Stimulated activated CD8-positive, alpha-beta memory T cell treated with anti-CD3 and anti-CD28 coated beads, Interleukin-7, amount 100 ng/mL, for 4 hours (primary cell): ENCODE data around the gene KRT38.

Experiments
- DNase-seq, 2 donors: peaks; one replicate each; pipeline ENCODE4 v3.0.0-alpha.2; 2020; ENCODE audit warnings: low read depth in 2 of 2

Gene KRT38

GRCh38 chr17:41440531-41441033 is at the start of gene KRT38:
KRT38 (minus strand) TSS chr17:41440983; CDS start chr17:41440921, 62 bp downstream.
- DNase-seq: no peak

GRCh38 chr17:41489531-41489930 is 48.7 kb upstream of the KRT38 start, which contains the start of gene KRT36:
KRT36 (minus strand) TSS chr17:41489910; CDS start chr17:41489864, 46 bp downstream.
- DNase-seq: no peak

DNA sequence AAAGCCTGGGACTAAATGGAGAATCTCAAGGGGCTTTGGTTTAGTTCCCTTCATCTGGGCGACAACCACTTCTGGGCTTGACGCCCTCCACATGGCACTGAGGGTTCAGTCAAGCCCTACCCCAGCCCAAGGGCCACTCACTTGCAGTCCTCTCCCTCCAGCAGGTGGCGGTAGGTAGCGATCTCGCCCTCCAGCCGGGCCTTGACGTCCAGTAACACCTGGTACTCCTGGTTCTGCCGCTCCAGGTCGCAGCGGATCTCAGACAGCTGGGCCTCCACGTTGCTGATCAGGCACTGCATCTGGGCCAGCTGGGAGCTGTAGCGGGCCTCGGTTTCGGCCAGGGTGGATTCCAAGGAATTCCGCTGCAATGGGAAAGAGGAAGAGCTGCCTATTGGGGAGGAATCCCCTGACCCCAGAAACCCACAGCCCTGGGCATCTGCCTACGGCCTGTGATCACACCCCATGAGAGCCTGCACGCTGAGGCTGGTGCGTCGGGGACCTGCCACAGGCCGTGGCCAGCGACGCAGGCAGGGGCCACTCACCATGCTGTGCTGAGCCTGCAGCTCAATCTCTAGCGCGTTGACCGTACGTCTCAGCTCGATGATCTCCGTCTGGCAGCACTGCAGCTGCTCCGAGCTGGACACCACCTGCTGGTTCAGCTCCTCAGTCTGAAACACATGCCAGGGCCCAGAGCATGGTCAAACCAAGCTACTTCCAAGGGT is 46.2 kb upstream of the KRT38 start:
- DNase-seq: no peak

GRCh38 chr17:41486316-41486715 is 45.5 kb upstream of the KRT38 start:
- no peak for DNase-seq

- no peak for DNase-seq
Measured at GRCh38 chr17:41484920-41485904, 44.4 kb upstream of the KRT38 start.

DNA sequence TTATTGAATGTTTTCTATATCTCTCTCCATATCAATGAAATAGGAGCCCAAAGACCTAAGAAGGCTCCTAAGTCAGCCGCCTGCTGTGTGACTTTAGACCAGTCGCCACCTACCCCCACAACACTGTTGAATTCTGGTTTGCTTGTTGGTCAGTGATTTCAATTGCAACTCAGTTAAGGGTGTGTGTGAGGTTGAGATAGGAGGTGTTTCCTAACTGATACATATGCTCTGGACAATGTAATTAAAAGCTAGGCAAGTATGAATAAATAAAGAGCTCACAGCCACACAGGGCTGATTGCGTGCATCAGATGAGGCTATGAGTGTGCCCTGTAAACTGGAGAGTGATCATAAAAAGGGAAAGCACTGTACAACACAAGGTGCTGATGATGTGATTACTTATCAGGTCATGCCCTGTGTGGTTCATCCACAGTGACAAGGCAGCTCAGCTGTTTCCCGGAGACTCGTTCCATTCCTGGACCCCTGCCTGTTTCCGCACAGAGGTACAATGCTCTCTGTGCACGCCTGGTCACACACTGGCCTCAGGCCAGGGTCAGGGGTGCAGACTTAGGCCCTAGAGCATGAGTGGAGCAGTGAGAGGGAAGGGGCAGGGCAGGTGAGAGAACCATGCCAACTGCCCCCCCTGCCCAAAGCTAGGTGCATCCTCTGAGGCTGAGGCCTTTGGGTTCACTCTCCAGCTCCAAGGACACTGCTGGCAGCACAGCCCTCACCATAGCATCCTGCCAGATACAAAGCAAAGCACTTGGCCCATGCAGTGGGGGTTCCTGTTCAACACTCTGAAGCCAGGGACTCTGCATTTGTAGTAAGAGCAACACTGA is 43.4 kb upstream of the KRT38 start:
- no peak for DNase-seq

- DNase-seq: no peak
Measured at GRCh38 chr17:41483531-41483930, 42.7 kb upstream of the KRT38 start.

DNA sequence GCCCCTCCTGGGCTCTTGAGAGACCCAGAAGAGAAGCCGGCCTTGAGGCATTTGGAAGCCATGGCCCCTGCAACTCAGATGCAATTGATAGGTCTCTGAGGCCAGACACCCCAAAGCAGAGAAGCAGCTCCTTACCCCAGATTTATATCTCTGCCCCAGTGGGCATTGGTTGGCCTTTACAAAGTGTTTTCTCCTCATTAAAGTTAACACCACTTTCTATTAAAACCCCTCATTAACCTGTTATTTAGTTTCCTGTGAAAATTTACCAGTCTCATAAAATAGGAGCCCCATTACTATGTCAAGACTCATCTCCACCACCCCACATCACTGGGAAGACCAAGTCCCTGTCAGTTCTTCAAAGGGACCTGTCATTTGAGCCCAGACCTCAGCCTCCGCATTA is 40.3 kb upstream of the KRT38 start, which contains the start of gene KRT35:
KRT35 (minus strand) TSS at position 116 of the 400 bp plus-strand sequence; CDS start at position 62, 54 bp downstream.
- no peak for DNase-seq

GRCh38 chr17:41480581-41480980 is 39.8 kb upstream of the KRT38 start:
- DNase-seq: no peak

DNA sequence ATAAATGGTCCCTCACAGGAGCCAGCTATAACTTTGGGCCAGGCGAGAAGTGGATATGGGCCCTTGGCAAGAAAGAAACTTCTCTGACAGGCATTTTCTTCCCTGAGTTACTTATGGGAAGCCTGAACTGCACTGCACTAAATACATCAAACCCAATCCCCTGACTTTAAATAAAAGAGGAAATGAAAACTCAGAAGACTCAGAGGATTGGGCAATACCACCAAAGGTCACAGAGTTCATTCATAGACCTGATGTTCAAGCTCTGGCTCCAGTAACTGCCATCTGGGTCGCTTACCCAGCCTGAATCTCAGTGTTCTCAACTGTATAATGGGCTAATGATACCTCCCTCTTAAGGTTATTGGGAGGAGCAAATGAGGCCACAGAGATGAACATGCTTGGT is 39.4 kb upstream of the KRT38 start:
- no peak for DNase-seq

GRCh38 chr17:41478237-41478636 is 37.5 kb upstream of the KRT38 start:
- no peak for DNase-seq

- no peak for DNase-seq
Measured at GRCh38 chr17:41476866-41477815, 36.4 kb upstream of the KRT38 start.

- DNase-seq: no peak
Measured at GRCh38 chr17:41475421-41475820, 34.6 kb upstream of the KRT38 start.

GRCh38 chr17:41474863-41475262 is 34.1 kb upstream of the KRT38 start:
- no peak for DNase-seq

GRCh38 chr17:41468346-41468745 is 27.6 kb upstream of the KRT38 start:
- DNase-seq: no peak

DNA sequence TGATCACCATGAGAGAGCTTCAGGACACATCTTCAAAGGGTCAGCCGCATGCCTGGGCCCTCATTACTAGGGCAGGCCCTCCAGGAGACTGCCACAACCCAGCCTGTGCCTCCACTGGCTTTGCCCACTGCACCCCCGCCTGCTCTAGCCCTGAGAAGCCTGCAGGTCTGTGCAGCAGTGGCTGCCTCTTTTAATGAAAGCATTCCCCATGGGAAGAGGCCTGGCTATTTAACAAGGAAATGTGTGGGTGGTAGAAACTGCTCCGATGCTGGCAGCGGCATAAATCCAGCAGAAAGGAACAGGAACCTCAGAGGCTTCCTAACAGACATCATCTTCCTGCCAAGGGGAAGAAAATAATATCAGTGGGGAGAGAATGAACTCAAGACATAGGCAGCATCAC is 26.8 kb upstream of the KRT38 start:
- no peak for DNase-seq

- no peak for DNase-seq
Measured at GRCh38 chr17:41466988-41467387, 26.2 kb upstream of the KRT38 start, which contains the start of gene KRT32. KRT32 (minus strand) TSS chr17:41467386; CDS start chr17:41467325, 61 bp downstream.

DNA sequence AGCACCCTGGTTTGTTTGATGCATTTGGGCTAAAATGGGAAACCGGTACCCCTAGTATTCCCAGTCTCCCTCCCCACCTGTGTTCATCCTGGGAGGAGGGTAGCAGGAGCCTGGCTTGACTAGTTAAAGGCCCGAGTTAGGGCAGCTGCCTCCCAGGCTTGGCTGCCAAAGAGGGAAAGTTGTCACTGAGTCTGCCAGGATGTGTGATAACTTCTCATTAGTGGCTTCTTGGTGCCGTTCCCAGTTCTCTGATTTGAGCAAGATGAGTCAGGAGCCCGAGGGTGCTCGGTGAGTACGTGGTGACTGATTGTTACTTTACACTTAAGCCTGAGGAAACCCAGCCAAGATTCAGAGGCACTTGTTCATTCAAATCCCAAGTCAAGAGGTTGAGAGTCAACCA is 23.9 kb upstream of the KRT38 start:
- DNase-seq: no peak

- no peak for DNase-seq
Measured at GRCh38 chr17:41464173-41464572, 23.4 kb upstream of the KRT38 start.

GRCh38 chr17:41463746-41464145 is 23.0 kb upstream of the KRT38 start:
- no peak for DNase-seq
